HG03025 (cell line): ENCODE measurements around the gene CYP24A1.

Experiments
- ATAC-seq: cut with Tn5 transposase; IDR thresholded peaks from one replicate; pipeline ENCODE4 v1.9.1; 2021; ENCODE audit warnings: mild to moderate bottlenecking, moderate library complexity; ENCODE audit not compliant: unreplicated experiment, low FRiP score

CYP24A1 gene

DNA sequence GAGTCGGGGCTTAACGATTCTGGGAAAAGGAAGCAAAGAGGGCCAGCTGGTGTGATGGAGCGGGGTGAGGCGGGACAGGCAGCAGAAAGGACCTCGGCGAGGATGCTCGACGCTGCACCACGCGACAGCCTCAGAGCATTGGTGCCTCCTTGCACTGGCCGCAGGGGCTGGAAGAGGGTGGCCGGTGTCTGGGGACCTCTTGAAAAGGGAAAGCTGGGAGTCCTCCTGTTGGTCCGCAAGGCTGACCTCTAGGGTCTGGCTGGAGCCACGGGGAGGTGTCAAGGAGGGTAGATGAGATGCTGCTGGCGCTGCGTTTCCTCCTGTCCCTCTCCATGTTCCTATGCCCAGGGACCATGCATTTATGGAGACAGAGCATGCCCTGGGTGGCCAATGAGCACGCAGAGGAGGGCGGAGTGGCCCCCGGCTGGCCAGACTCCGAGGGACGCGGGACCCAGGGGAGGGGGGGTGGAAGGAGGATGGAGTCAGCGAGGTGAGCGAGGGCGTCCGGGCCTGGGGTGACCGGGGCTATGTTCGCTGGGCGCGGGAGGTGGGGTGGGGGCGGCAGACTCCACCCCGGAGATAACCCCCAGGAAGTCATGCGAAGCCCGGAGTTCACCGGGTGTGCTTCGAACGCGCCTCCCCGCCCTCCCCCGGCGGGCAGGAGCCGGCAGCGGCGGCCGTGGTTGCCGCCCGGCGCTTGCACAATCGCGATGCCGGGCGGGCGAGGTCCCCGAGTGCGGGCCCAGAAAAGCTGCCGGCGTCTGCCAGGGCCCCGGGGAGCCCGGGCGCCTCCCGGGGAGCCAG is at the start of gene CYP24A1:
Gene CYP24A1, minus strand, starts transcription at position 334 of the 804 bp plus-strand sequence. CDS start 407 bp downstream, outside the sequence.
- ATAC-seq, result no peak

DNA sequence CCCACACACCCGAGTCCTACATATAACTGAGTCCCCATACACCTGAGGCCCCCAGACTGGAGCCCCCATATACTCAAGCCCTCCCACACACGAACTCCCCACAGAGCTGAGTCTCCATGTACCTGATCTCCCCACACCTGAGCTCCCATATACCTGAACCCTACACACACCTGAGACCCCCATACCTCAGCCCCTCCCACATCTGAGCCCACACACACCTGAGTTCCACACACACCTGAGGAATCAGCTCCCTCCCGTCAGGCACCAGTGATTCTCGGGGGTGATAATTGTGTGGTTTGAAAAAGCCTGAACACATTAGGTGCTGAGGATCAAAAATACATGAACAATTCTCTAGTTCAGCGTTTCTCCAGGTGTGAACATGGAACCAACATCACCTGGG is 49.5 kb upstream of the CYP24A1 start:
- no peak for ATAC-seq

DNA sequence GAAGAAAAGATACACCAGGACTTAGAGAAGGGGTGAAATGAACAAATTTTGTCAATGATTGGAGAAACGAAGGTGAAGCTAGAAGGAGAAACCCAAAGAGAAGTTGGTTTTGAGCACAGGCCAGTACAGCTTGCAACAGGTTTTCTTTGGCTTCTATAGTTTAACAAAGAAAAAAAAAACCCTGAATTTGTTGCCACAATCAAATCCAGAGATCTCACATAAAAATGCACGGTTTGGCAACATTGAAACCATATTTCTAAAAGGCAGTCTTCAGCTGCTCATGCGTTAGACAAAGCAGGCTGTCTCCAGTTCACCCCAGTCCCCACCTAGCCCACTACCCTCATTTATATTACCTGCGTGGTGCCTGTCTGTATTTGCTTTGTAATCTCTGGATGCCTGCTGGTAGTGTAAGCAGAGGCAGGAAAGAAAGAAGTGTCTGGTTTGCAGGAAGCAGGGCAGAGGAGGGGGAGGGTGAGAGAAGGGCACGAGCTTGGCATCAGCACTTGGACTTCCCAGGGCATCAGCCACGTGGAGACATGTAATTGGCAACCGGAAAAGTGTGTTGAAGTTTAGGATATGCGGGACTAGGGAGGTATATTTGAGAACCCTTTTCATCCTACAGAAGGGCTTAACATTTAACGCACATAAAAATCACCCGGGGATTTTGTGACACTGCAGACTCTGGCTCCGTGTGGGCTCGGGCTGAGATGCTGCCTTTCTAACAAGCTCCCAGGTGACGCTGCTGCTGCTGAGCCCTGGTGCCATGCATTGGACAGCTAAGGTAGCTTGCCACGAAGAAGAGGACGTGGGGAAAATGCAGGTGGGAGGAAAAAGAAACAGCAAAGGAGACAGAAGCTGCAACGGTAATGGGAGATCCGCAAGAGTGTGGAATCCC is 48.5 kb upstream of the CYP24A1 start:
- ATAC-seq, result no peak

DNA sequence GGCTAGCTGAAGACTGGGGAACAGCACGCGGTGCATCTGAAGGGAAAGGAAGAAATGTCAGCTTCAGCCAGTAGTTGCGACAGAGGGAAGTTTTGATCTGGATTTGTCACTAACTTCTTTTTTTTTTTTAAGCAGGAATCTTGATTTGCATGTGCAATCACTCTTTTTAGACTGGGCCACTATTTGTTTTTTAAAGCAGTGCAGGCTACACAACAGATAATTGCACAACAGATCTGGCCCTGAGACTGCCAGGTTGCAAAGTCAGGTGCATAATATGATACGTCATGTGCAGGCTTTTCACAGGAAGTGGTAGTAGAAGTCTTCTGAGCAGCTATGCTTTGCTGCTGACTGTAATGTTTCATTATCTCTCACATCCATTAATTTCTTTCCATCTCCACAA is 47.6 kb upstream of the CYP24A1 start:
- no peak for ATAC-seq

DNA sequence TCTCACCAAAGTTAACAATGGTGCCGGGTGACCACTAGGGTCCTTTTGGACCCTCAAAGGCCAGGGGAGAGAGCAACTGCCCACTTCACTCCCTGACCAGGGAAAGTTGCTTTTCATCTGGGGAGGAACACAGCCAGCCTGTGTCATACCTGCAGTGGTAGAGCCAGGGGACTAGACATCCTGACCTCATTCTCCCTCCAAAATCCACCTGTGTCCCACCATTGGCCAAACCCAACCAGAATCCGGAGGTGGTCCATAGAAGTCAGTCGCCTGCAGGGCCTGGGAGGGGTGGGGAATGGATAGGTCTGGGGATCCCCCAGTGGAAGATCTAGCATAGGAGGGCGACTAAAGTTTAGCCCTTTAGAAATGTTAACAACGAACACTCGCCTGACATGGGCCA is 46.9 kb upstream of the CYP24A1 start:
- no peak for ATAC-seq

DNA sequence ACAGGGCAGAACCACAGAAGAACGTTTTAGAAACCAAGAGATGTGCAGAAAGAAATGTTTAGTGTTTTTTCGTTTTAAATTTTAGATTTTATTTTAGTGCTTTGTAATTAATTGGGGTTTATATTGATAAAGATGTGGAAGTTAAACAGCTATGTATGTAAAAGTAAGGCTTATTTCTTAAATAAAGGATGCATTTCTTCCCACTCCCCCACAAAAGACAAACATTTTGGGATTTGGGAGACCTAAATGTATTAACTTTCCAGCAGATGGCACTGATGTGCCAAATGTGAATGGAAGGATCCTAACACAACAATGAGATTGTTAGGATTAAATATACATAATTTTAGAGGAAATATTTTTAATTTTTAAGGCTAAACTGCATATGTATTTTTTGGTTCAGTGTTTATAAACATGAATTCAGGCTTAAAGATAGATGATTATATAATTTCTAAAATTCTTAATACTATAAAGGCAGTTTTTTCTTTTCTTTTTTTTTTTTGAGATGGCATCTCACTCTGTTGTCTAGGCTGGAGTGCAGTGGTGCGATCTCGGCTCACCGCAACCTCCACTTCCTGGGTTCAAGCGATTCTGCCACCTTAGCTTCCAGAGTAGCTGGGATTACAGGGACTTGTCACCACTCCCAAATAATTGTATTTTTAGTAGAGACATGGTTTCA is 46.1 kb upstream of the CYP24A1 start:
- ATAC-seq, result no peak

DNA sequence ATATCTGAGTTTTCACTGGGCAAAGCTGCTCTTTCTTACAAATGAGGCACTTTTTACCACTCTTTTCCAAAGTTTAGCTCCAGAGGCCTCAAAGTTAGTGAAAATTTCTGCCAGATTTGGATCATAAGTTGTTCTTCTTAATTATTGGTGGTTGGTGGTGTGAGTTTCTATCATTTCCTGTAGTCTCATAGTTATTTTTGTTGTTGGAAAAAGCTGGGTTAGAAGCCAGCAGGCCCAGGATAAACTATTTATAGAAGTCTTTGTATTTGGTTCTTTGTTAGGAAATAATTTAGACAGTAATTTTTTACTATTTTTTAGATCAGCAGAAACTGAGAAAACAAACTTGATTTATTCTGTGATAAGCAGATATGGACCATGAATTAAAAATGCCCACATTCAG is 44.7 kb upstream of the CYP24A1 start:
- no peak for ATAC-seq

DNA sequence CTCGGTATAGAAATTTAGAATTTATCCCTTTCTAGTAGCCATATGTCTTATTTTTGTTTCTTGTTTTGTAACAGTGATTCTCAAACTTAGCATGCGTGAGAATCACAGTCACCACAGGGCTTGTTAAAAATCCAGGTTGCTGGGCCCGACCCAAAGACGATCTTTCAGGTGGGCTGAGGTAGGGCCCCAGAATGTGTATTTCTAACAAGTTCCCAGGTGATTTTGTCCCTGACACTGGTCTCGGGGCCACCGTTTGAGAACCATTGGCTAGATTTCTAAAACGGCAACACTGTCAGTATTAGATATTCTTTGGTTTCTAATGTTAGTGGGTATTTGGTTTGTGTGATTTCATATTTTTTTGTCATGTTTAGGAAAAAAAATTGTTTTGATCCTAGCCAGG is 44.0 kb upstream of the CYP24A1 start:
- no peak for ATAC-seq

DNA sequence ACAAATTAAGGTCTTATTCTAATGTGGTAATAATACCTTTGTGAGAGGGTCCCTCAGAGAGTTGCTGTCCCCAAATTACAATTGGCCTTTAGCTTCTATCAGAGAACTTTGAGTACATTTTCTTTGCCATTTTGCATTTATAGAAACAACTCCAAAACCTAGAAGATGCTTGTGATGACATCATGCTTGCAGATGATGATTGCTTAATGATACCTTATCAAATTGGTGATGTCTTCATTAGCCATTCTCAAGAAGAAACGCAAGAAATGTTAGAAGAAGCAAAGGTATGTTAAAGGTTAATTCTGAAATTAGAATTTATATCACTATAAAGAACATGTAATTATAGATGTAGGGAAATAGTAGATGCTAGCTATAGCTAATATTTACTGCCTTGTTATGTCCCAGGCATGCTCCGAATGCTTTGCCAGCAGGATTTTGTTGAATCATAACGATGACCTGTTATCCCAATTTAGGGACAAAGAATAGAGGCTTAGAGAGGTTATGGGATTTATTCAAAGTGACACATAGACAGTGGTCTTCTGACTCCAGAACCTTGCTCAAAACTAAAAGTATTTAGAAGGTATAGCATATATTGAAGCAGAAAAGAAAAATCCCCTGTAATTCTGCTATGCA is 41.5 kb upstream of the CYP24A1 start:
- ATAC-seq, result no peak

DNA sequence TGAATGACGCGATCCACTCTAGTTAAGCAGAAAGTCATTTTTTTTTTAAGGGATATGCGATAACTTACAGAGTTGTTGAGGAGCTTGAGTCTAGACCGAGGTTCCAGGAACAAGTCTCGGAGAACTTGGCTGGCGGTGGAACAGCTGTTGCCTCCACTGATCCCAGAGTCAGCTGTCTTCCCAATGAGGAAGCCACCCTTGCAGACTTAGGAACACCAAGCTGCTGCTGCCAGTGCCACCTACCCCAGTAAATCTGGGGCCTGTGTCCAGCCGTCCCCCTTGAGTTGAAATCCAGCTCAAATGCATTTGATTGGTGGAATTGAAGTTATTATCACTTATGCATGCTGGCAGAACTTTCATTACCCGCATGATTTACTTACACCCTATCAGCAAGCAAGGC is 40.8 kb upstream of the CYP24A1 start:
- no peak for ATAC-seq

DNA sequence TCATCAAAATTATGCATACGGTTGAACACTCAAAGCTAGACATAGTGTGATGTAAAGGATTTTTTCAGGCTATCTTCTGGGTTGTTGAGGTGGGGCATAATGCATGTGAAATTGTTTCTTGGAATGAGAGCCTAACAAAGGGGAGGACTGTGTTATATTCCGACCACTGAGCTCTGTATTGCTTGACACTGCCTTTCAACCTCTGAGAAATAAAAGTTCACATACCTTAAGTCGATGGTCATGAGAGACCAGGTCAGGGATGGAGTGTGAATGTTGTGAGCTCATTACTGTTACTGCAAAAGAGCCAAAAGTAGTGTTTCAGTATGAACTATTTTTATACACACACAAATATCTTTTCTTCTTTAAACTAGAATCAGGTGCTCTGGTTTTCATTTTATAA is 39.1 kb upstream of the CYP24A1 start:
- ATAC-seq, result no peak

DNA sequence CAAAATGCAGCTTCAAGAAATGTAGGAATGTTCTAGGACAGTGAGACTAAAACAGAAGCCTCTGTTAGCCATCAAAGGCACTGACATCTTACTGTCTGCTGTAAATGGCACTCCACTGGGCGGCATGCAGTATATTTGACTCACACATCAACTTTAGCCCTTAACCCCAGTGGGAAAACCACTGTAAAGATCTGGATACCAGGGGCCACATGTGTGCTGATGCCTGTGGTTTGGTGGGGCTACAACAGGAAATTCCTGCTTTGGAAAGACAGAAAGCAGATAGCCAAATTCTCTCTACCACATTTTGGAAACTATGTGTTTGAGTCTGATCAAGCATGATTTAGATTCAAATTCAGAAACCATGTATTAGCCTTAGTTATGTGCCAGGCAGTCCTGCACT is 38.4 kb upstream of the CYP24A1 start:
- no peak for ATAC-seq

DNA sequence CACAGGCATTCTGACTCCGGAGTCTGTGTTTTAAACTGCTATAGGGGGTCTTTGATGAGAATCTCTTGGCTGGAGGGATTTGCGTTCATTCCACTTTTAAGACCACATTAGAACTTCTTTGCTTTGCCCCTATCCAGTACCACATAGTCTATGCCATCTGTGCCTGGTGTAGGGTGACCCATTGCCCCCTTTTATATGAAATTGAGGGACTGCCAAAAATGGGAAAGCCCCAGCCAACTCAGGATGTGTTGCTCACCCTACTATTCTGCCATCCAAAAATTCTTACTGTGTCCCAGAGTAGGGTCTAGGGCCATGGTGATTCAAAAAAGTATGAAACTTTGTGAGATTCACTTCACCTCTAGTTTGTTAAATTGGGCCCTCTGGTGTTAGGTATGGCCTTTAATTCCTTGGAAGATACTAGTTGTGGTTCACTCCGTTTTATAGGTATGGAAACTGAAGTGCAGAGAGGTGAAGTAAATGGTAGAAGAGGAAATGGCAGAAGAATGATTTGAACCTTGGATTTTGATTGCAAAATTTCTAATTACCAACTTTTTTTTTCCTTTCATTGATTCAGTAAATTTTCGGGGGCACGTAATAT is 35.5 kb upstream of the CYP24A1 start:
- ATAC-seq, result no peak

DNA sequence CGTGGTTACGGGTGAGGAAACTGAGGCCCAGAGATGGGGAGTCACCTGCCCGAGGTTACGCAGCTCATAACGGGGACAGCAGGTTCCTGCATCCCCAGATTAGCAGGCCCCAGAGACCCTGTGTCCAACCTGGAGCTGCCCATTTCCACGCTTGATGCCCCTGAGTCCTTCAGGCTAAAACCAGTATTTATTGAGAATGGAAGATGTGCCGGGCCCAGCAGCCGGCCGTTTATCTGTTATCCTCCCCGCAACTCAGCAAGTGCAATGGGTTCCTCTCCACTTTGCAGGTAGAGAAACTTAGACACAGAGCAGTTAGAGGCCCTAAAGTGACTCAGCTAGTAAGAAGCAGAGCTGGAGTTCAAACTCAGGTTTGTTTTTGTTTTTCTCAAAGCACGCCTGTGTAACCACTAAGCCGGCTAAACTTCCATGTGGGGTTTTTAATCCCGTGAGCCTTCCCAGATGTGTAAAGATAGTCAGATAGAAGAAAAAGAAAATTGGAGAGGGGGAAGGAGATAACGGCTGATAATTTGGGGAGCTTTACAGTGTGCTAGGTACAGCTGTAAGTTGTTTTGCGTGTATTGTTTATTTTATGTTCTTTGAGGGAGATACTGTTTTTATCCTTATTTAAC is 34.9 kb upstream of the CYP24A1 start:
- ATAC-seq, result peak; percentile 5

DNA sequence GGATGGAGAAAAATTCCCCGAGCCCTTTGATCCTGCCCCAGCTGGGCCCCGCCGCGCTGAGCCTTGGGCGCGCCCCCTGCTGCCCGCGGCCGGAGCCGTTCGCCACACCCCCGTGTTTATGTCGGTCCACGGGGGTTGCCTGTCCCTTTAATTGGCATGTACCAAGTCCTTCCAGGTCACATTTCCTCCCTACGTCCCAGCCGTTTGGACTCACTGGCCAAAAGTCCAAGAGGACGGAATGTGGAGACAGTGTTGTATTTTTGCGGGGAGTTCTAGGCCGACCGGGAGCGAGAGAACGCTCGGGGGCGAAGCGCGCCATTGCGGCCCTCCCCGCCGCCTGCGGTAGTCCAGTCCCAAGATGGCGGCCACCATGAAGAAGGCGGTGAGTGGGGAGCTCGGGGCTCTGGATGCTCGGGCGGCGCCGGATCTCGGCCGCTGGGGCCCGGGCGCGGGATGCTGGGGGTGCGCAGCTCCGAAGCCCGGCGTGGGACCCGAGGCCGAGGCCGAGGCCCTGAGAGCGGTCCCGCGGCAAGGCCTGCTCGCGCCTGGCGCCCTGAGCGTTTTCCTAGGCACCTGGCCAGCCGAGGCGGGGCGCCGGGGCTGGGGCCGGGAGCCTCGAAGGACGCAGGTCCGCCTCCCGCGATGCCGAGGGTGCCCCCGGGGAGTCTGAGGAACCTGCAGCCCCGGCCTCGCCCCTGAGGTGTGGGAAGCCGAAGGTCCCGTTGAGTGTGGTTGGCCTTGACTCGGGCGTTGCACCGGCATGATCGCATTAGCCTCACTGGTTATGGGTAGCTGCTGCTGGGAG is 34.2 kb upstream of the CYP24A1 start, which contains the start of gene PFDN4:
Gene PFDN4, plus strand, starts transcription at position 345 of the 805 bp plus-strand sequence. Its CDS starts 14 bp downstream, at position 359.
- ATAC-seq, result peak; percentile 95

DNA sequence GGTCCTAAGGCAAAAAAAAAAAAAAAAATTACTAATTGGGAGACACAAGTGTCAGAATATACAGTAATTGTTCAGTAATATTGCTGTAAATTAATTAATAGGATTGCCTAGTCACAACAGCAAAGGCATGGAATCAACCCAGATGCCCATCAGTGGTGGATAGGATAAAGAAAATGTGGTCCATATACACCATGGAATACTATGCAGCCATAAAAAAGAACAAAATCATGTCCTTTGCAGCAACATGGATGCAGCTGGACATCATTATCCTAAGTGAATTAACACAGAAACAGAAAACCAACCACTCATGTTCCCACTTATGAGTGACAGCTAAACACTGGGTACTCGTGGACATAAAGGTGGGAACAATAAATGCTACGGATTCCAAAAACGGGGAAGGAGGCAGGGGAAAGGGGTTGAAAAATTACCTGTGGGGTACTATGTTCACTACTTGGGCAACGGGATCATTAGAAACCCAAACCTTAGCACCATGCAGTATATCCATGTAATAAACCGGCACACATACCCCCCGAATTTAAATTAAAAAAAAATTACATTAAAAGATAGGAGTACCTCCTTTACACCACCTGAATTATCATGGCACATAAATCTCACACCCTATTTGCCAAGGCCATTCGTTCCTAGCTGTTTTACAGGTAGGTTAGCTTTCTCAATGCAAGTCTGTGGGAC is 33.4 kb upstream of the CYP24A1 start:
- no peak for ATAC-seq

DNA sequence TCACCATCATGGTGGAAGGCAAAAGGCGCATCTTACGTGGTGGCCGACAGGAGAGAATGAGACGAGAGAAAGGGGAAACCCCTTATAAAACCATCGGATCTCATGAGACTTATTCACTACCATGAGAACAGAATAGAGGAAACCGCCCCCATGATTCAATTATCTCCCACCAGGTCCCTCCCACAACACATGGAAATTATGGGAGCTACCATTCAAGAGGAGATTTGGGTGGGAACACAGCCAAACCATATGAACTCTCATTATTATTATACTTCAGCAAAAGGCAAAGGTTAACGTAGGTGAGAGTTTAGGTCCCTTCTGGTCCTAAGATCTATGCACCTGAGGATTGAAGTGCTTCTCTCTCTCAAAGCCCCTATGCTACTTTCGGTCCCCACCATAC is 31.7 kb upstream of the CYP24A1 start:
- no peak for ATAC-seq

DNA sequence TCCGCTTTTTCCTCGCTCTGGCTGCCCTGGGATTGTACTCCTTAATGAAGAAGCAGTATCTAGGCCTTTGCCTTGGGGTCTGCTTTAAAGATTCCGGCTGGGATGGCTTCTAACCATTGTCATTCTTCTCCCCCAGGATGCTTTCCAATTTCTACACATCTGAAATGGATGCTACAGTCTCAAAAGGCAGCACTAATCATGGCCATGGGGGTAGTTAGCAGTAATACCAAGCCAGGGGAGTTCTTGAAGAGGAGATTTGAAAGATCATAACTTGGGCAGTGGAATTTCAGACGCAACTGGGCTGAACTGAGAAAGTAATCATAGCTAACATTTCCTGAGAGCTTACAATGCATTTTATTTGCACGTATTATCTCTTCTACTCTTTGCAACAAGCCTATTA is 30.7 kb upstream of the CYP24A1 start:
- no peak for ATAC-seq
